K562 (cell line): Measurements from ENCODE around the gene BCAR3. TPM values are rescaled to one million over a fixed set of nuclear protein-coding genes. Genes with fewer than 3 reads are reported as not detected.

Source experiments
- CTBP1 ChIP-seq: fragments of 450-650 bp; IDR thresholded peaks from 2 replicates; pipeline ENCODE4 v1.6.1; 2016; ENCODE audit warnings: borderline replicate concordance
- DPF2 ChIP-seq: fragments of 450-650 bp; IDR thresholded peaks from 2 replicates; pipeline ENCODE4 v1.6.1; 2016
- HMG20B ChIP-seq: fragments of 250-450 bp; sonication (Bioruptor Pico); IDR thresholded peaks from 2 replicates; pipeline ENCODE4 v1.5.0; 2021; ENCODE audit warnings: mild to moderate bottlenecking
- IRF2 ChIP-seq: sonication (generic); formaldehyde crosslinking; IDR thresholded peaks from 2 replicates; pipeline ENCODE4 v1.8.1; 2022; ENCODE audit warnings: mild to moderate bottlenecking, missing genetic modification reagents
- LARP7 ChIP-seq: fragments of 450-650 bp; IDR thresholded peaks from 2 replicates; pipeline ENCODE4 v1.6.1; 2016
- NCOA2 ChIP-seq, 2 experiments: fragments of 450-650 bp; IDR thresholded peaks; 2 replicates each; pipeline ENCODE4 v1.6.1; 2018; ENCODE audit warnings: mild to moderate bottlenecking in 2 of 2, moderate library complexity in 1 of 2; ENCODE audit not compliant: partially characterized antibody in 2 of 2
- PML ChIP-seq: IDR thresholded peaks from 2 replicates; pipeline ENCODE4 v1.6.1; 2012; ENCODE audit warnings: low read length, inconsistent platforms
- SETDB1 ChIP-seq: IDR thresholded peaks from one replicate; pipeline ENCODE4 v1.6.1; 2012; ENCODE audit warnings: low read length, control low read depth, inconsistent platforms
- SMAD4 ChIP-seq: fragments of 250-450 bp; sonication (Bioruptor Pico); conservative IDR thresholded peaks from 2 replicates; pipeline ENCODE4 v1.8.0; 2021; ENCODE audit warnings: inconsistent platforms, mild to moderate bottlenecking, moderate library complexity
- ZEB2 ChIP-seq: fragments of 450-650 bp; IDR thresholded peaks from 2 replicates; pipeline ENCODE4 v1.6.1; 2016
- ZNF318 ChIP-seq, 2 experiments: fragments of 450-650 bp; IDR thresholded peaks; 2 replicates each; pipeline ENCODE4 v1.6.1; 2016; ENCODE audit warnings: mild to moderate bottlenecking in 2 of 2, borderline replicate concordance in 1 of 2, low read depth in 1 of 2, moderate library complexity in 1 of 2
- ZNF347 ChIP-seq: fragments of 450-650 bp; formaldehyde crosslinking; IDR thresholded peaks from 2 replicates; pipeline ENCODE4 v1.4.0; 2020; ENCODE audit warnings: low read depth, mild to moderate bottlenecking, moderate library complexity
- ZNF589 ChIP-seq: fragments of 200-800 bp; sonication (Bioruptor generic); IDR thresholded peaks from 2 replicates; pipeline ENCODE4 v1.6.1; 2016; ENCODE audit warnings: low read depth, missing genetic modification characterization, missing compliant biosample characterization
- ZZZ3 ChIP-seq: fragments of 450-650 bp; IDR thresholded peaks from 2 replicates; pipeline ENCODE4 v1.6.1; 2016; ENCODE audit warnings: antibody characterized with exemption, mild to moderate bottlenecking, moderate library complexity
- polyA plus RNA-seq, 8 experiments: library from polyadenylated mRNA; depleted of rRNA in 4 of 8; stranded (reverse) in 5 of 8; unstranded in 3 of 8; fragments of >200 nt; fragmentation: Nextera tagmentation in 2 of 8; fragmentation: Illumina TruSeq in 1 of 8; extraction: Ambion mirVana in 2 of 8; extraction: Trizol in 1 of 8; gene quantifications; 2 replicates each; pipeline versions ENCODE4 v1.2.1 to v1.2.3, GENCODE V29; 2011 to 2014; ENCODE audit warnings: inconsistent platforms in 1 of 8, missing spikeins in 1 of 8
- total RNA-seq, 7 experiments: library from RNA; depleted of rRNA in 6 of 7; stranded (reverse); fragments of >200 nt in 6 of 7; fragmentation: Illumina TruSeq in 2 of 7; extraction: Trizol in 2 of 7; gene quantifications; 2 replicates each; pipeline versions ENCODE4 v1.2.1 to v1.2.3, GENCODE V29; 2011 to 2021; ENCODE audit warnings: low replicate concordance in 1 of 7
- TF ChIP-seq, protein P1 (sequence below): sonication (generic); formaldehyde crosslinking; IDR thresholded peaks from 2 replicates; pipeline ENCODE4 v1.8.1; 2023; ENCODE audit warnings: mild to moderate bottlenecking, missing genetic modification reagents
- TF ChIP-seq, protein P2 (sequence below): IDR thresholded peaks from 2 replicates; pipeline ENCODE4 v1.6.1; 2011; ENCODE audit warnings: borderline replicate concordance, low read depth, mild to moderate bottlenecking, moderate library complexity, low read length; ENCODE audit not compliant: insufficient read depth, poor library complexity, severe bottlenecking

The BCAR3 gene
- total and polyA plus RNA-seq, 9 of the 15 experiments (the other 6 are each of a cell fraction or from before 2014, with no cell fraction given) = 1.8 to 6.3 (median 3.8) TPM

- TF ChIP-seq, protein P1, sequence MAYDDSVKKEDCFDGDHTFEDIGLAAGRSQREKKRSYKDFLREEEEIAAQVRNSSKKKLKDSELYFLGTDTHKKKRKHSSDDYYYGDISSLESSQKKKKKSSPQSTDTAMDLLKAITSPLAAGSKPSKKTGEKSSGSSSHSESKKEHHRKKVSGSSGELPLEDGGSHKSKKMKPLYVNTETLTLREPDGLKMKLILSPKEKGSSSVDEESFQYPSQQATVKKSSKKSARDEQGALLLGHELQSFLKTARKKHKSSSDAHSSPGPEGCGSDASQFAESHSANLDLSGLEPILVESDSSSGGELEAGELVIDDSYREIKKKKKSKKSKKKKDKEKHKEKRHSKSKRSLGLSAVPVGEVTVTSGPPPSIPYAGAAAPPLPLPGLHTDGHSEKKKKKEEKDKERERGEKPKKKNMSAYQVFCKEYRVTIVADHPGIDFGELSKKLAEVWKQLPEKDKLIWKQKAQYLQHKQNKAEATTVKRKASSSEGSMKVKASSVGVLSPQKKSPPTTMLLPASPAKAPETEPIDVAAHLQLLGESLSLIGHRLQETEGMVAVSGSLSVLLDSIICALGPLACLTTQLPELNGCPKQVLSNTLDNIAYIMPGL = no peak
- TF ChIP-seq ZNF589 (CRISPR knock-in tag) (no peak), PML (no peak), SMAD4 (CRISPR knock-in tag) (peak; percentile 56; the same call in 1 of the 2 replicates), ZNF318 (IDR thresholded peaks at IDR 0.05; ENCODE audit: borderline replicate concordance in 1 of 2, low read depth in 1 of 2) (no peak), LARP7 (no peak), CTBP1 (peak; percentile 66; the same call in 1 of the 2 replicates), HMG20B (CRISPR knock-in tag) (no peak), DPF2 (no peak), IRF2 (no peak), ZZZ3 (no peak), NCOA2 (IDR thresholded peaks at IDR 0.05; ENCODE audit: partially characterized antibody in 2 of 2) (no peak), ZEB2 (no peak), SETDB1 (no peak), ZNF347 (CRISPR knock-in tag) (no peak)
- TF ChIP-seq, protein P2, sequence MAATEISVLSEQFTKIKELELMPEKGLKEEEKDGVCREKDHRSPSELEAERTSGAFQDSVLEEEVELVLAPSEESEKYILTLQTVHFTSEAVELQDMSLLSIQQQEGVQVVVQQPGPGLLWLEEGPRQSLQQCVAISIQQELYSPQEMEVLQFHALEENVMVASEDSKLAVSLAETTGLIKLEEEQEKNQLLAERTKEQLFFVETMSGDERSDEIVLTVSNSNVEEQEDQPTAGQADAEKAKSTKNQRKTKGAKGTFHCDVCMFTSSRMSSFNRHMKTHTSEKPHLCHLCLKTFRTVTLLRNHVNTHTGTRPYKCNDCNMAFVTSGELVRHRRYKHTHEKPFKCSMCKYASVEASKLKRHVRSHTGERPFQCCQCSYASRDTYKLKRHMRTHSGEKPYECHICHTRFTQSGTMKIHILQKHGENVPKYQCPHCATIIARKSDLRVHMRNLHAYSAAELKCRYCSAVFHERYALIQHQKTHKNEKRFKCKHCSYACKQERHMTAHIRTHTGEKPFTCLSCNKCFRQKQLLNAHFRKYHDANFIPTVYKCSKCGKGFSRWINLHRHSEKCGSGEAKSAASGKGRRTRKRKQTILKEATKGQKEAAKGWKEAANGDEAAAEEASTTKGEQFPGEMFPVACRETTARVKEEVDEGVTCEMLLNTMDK = peak; percentile 55
These were observed at the start of gene BCAR3 (continued) for GRCh38 chr1:93681101-93681988.
